Measurements from ENCODE around the gene DPM2.

DNA sequence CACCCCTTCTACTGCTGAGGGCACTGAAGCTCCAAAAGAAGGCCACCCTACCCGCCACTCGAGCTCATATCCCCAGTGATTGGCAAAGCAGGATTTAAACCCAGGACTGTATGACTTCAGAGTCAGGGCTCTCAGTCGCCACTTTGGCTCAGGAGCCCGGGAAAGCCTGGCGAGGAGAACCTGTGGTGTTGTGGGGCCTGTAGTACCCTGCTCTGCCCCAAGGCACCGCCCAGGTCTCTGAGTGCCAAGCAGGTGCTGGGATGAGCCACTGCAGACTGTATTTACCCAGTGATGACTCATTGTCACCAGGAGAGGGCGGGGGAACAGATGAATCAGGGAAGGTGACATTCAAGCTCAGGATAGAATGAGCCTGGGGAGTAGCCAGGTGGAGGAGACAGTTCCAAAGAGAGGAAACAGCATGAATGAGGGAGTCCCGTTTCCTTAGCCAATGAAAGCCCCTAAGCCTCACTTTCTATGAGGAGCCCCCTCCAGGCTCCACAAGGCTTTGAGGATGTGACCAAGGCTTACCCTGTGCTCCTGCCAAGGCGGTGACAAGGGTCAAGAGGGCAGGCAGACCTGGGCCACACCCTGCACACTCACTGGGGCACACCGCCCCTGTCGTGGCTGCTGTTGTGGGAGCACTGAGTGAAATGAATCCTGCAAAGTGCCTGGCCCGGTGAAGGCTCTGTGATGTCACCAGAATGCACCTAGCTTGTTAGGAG is 17.8 kb upstream of the DPM2 start:
- TF ChIP-seq, protein P1, sequence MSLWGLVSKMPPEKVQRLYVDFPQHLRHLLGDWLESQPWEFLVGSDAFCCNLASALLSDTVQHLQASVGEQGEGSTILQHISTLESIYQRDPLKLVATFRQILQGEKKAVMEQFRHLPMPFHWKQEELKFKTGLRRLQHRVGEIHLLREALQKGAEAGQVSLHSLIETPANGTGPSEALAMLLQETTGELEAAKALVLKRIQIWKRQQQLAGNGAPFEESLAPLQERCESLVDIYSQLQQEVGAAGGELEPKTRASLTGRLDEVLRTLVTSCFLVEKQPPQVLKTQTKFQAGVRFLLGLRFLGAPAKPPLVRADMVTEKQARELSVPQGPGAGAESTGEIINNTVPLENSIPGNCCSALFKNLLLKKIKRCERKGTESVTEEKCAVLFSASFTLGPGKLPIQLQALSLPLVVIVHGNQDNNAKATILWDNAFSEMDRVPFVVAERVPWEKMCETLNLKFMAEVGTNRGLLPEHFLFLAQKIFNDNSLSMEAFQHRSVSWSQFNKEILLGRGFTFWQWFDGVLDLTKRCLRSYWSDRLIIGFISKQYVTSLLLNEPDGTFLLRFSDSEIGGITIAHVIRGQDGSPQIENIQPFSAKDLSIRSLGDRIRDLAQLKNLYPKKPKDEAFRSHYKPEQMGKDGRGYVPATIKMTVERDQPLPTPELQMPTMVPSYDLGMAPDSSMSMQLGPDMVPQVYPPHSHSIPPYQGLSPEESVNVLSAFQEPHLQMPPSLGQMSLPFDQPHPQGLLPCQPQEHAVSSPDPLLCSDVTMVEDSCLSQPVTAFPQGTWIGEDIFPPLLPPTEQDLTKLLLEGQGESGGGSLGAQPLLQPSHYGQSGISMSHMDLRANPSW (CRISPR knock-in tag; conservative IDR thresholded peaks at IDR 0.05; ENCODE audit: low read depth) = no peak
- no peak for TF ChIP-seq TP53 (CRISPR knock-in tag; IDR thresholded peaks at IDR 0.05)
- no peak for TF ChIP-seq NFYB (CRISPR knock-in tag; conservative IDR thresholded peaks at IDR 0.05; ENCODE audit: low read depth)
- TF ChIP-seq, protein P2, sequence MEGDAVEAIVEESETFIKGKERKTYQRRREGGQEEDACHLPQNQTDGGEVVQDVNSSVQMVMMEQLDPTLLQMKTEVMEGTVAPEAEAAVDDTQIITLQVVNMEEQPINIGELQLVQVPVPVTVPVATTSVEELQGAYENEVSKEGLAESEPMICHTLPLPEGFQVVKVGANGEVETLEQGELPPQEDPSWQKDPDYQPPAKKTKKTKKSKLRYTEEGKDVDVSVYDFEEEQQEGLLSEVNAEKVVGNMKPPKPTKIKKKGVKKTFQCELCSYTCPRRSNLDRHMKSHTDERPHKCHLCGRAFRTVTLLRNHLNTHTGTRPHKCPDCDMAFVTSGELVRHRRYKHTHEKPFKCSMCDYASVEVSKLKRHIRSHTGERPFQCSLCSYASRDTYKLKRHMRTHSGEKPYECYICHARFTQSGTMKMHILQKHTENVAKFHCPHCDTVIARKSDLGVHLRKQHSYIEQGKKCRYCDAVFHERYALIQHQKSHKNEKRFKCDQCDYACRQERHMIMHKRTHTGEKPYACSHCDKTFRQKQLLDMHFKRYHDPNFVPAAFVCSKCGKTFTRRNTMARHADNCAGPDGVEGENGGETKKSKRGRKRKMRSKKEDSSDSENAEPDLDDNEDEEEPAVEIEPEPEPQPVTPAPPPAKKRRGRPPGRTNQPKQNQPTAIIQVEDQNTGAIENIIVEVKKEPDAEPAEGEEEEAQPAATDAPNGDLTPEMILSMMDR (IDR thresholded peaks at IDR 0.05) = peak; percentile 32; the same call in 1 of the 2 replicates
- TF ChIP-seq, protein P3, sequence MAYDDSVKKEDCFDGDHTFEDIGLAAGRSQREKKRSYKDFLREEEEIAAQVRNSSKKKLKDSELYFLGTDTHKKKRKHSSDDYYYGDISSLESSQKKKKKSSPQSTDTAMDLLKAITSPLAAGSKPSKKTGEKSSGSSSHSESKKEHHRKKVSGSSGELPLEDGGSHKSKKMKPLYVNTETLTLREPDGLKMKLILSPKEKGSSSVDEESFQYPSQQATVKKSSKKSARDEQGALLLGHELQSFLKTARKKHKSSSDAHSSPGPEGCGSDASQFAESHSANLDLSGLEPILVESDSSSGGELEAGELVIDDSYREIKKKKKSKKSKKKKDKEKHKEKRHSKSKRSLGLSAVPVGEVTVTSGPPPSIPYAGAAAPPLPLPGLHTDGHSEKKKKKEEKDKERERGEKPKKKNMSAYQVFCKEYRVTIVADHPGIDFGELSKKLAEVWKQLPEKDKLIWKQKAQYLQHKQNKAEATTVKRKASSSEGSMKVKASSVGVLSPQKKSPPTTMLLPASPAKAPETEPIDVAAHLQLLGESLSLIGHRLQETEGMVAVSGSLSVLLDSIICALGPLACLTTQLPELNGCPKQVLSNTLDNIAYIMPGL (CRISPR knock-in tag; IDR thresholded peaks at IDR 0.05) = no peak
- no peak for TF ChIP-seq NFE2L1 (CRISPR knock-in tag; IDR thresholded peaks at IDR 0.05)
- TF ChIP-seq, protein P4, sequence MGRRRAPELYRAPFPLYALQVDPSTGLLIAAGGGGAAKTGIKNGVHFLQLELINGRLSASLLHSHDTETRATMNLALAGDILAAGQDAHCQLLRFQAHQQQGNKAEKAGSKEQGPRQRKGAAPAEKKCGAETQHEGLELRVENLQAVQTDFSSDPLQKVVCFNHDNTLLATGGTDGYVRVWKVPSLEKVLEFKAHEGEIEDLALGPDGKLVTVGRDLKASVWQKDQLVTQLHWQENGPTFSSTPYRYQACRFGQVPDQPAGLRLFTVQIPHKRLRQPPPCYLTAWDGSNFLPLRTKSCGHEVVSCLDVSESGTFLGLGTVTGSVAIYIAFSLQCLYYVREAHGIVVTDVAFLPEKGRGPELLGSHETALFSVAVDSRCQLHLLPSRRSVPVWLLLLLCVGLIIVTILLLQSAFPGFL (CRISPR knock-in tag; IDR thresholded peaks at IDR 0.05; ENCODE audit: borderline replicate concordance) = no peak
- TF ChIP-seq, protein P5, sequence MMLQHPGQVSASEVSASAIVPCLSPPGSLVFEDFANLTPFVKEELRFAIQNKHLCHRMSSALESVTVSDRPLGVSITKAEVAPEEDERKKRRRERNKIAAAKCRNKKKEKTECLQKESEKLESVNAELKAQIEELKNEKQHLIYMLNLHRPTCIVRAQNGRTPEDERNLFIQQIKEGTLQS (CRISPR knock-in tag; conservative IDR thresholded peaks at IDR 0.05) = no peak
- TF ChIP-seq FOXJ3 (CRISPR knock-in tag; IDR thresholded peaks at IDR 0.05; ENCODE audit: borderline replicate concordance) = no peak
- no peak for TF ChIP-seq KAT7 (CRISPR knock-in tag; IDR thresholded peaks at IDR 0.05; ENCODE audit: borderline replicate concordance)
- no peak for TF ChIP-seq CREM (CRISPR knock-in tag; IDR thresholded peaks at IDR 0.05)
- no peak for TF ChIP-seq ZNF121 (CRISPR knock-in tag; IDR thresholded peaks at IDR 0.05)
